ENCODE measurements around the gene ANGPTL4. TPM values are rescaled to one million over a fixed set of nuclear protein-coding genes. Genes with fewer than 3 reads are reported as not detected.

Gene ANGPTL4
- total and polyA plus RNA-seq, 9 of the 15 experiments (the other 6 are each of a cell fraction or from before 2014, with no cell fraction given): 0.05 to 0.77 (median 0.22) TPM; not detected in 4

- TF ChIP-seq ZNF263 (CRISPR knock-in tag; IDR thresholded peaks at IDR 0.05; ENCODE audit: borderline replicate concordance) (peak; percentile 43; the same call in 1 of the 2 replicates), RBFOX2 (IDR thresholded peaks at IDR 0.05; ENCODE audit: low read depth, low read length) (peak; percentile 63), FOXK2 (conservative IDR thresholded peaks at IDR 0.05 in 1 of 2, IDR thresholded peaks at IDR 0.05 in 1 of 2; ENCODE audit: low read depth in 2 of 2) (peak in 1 of 2 experiments; percentile 48; a peak in 3 of 4 replicates), DPF2 (IDR thresholded peaks at IDR 0.05) (peak; percentile 84), CREB3 (tag; conservative IDR thresholded peaks at IDR 0.05; ENCODE audit: low read depth) (no peak), TFAP4 (CRISPR knock-in tag; IDR thresholded peaks at IDR 0.05; ENCODE audit: borderline replicate concordance) (peak; percentile 75), NR2C1 (IDR thresholded peaks at IDR 0.05) (no peak), NR2C1 (tag; IDR thresholded peaks at IDR 0.05) (no peak), SUPT5H (IDR thresholded peaks at IDR 0.05) (0 out of 2 replicates have a peak, but pooled peaks have one; percentile 45), MEF2A (IDR thresholded peaks at IDR 0.05; ENCODE audit: control insufficient read depth, low read depth, low read length) (0 out of 2 replicates have a peak, but pooled peaks have one; percentile 14), SMARCA4 (IDR thresholded peaks at IDR 0.05) (peak; percentile 84), THRA (IDR thresholded peaks at IDR 0.05) (no peak), MYNN (IDR thresholded peaks at IDR 0.05) (peak; percentile 78; the same call in 1 of the 2 replicates), MYNN (CRISPR knock-in tag; IDR thresholded peaks at IDR 0.05) (no peak)
- TF ChIP-seq, protein P1, sequence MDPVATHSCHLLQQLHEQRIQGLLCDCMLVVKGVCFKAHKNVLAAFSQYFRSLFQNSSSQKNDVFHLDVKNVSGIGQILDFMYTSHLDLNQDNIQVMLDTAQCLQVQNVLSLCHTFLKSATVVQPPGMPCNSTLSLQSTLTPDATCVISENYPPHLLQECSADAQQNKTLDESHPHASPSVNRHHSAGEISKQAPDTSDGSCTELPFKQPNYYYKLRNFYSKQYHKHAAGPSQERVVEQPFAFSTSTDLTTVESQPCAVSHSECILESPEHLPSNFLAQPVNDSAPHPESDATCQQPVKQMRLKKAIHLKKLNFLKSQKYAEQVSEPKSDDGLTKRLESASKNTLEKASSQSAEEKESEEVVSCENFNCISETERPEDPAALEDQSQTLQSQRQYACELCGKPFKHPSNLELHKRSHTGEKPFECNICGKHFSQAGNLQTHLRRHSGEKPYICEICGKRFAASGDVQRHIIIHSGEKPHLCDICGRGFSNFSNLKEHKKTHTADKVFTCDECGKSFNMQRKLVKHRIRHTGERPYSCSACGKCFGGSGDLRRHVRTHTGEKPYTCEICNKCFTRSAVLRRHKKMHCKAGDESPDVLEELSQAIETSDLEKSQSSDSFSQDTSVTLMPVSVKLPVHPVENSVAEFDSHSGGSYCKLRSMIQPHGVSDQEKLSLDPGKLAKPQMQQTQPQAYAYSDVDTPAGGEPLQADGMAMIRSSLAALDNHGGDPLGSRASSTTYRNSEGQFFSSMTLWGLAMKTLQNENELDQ (CRISPR knock-in tag; IDR thresholded peaks at IDR 0.05; ENCODE audit: borderline replicate concordance): no peak
- TF ChIP-seq, protein P2, sequence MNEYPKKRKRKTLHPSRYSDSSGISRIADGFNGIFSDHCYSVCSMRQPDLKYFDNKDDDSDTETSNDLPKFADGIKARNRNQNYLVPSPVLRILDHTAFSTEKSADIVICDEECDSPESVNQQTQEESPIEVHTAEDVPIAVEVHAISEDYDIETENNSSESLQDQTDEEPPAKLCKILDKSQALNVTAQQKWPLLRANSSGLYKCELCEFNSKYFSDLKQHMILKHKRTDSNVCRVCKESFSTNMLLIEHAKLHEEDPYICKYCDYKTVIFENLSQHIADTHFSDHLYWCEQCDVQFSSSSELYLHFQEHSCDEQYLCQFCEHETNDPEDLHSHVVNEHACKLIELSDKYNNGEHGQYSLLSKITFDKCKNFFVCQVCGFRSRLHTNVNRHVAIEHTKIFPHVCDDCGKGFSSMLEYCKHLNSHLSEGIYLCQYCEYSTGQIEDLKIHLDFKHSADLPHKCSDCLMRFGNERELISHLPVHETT (CRISPR knock-in tag; conservative IDR thresholded peaks at IDR 0.05 in 1 of 2, IDR thresholded peaks at IDR 0.05 in 1 of 2): peak in 1 of 2 experiments; percentile 44; a peak in 1 of 4 replicates
- TF ChIP-seq, protein P3, sequence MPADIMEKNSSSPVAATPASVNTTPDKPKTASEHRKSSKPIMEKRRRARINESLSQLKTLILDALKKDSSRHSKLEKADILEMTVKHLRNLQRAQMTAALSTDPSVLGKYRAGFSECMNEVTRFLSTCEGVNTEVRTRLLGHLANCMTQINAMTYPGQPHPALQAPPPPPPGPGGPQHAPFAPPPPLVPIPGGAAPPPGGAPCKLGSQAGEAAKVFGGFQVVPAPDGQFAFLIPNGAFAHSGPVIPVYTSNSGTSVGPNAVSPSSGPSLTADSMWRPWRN (IDR thresholded peaks at IDR 0.05; ENCODE audit: low read depth): no peak
These were observed 7.3 kb downstream of the ANGPTL4 start (continued) for GRCh38 chr19:8371011-8371804.
